ENCODE data around the gene TM9SF4.

GRCh38 chr20:32135983-32136515 lies 26.5 kb downstream of the TM9SF4 start:
- TF ChIP-seq POLR2A (IDR thresholded peaks at IDR 0.05): no peak
- TF ChIP-seq CTCF (IDR thresholded peaks at IDR 0.05): no peak

All from uterus (tissue), 2 donors.